ENCODE data around the gene EIF2A. TPM values are rescaled to one million over a fixed set of nuclear protein-coding genes. Genes with fewer than 3 reads are reported as not detected.
A peak's percentile ranks its signal among the peaks of the same experiment; 100 is the strongest.

EIF2A gene
- total and polyA plus RNA-seq, 9 of the 15 experiments (the other 6 are each of a cell fraction or from before 2014, with no cell fraction given), result 106 to 192 (median 168) TPM

GRCh38 chr3:150545419-150546225 is 965 bp upstream of the EIF2A start (continued):
- TF ChIP-seq UBTF (IDR thresholded peaks at IDR 0.05; ENCODE audit: borderline replicate concordance in 1 of 2, low read depth in 2 of 2, low read length in 2 of 2) (peak in 1 of 2 experiments; percentile 28; a peak in 1 of 4 replicates), WHSC1 (IDR thresholded peaks at IDR 0.05; ENCODE audit: low read length) (no peak), MTA1 (IDR thresholded peaks at IDR 0.05; ENCODE audit: borderline replicate concordance) (no peak), ATF4 (CRISPR knock-in tag; IDR thresholded peaks at IDR 0.05) (0 out of 2 replicates have a peak, but pooled peaks have one; percentile 25), TGIF2 (CRISPR knock-in tag; IDR thresholded peaks at IDR 0.05) (0 out of 2 replicates have a peak, but pooled peaks have one; percentile 12), HBP1 (CRISPR knock-in tag; IDR thresholded peaks at IDR 0.05) (0 out of 2 replicates have a peak, but pooled peaks have one; percentile 68), PREB (CRISPR knock-in tag; IDR thresholded peaks at IDR 0.05) (no peak), ZSCAN29 (IDR thresholded peaks at IDR 0.05) (peak; percentile 13; the same call in 1 of the 2 replicates), MED1 (CRISPR knock-in tag; IDR thresholded peaks at IDR 0.05; ENCODE audit: borderline replicate concordance) (0 out of 2 replicates have a peak, but pooled peaks have one; percentile 87), CTCF (IDR thresholded peaks at IDR 0.05 in 2 of 3, conservative IDR thresholded peaks at IDR 0.05 in 1 of 3; ENCODE audit: insufficient read depth in 2 of 3, low read depth in 1 of 3, low read length in 3 of 3) (peak in 1 of 3 experiments; percentile 8; a peak in 1 of 6 replicates), ZFP36 (IDR thresholded peaks at IDR 0.05; ENCODE audit: low read depth, low read length, partially characterized antibody) (no peak), MYBL2 (IDR thresholded peaks at IDR 0.05; ENCODE audit: low read depth) (no peak), MYBL2 (CRISPR knock-in tag; IDR thresholded peaks at IDR 0.05; ENCODE audit: borderline replicate concordance) (no peak), PATZ1 (CRISPR knock-in tag; IDR thresholded peaks at IDR 0.05; ENCODE audit: borderline replicate concordance) (no peak), KAT7 (CRISPR knock-in tag; IDR thresholded peaks at IDR 0.05; ENCODE audit: borderline replicate concordance) (peak; percentile 99; the same call in 1 of the 2 replicates), CHD1 (IDR thresholded peaks at IDR 0.05; ENCODE audit: low read length) (peak; percentile 96)
